ENCODE measurements around the gene NBDY. TPM values are rescaled to one million over a fixed set of nuclear protein-coding genes. Genes with fewer than 3 reads are reported as not detected.

NBDY gene
- total RNA-seq, 2 donors from 2014 or later = 52.3 to 63.6 TPM

Other genes starting within 250 kb of the NBDY start
- gene UBQLN2, start 165.6 kb upstream of the NBDY start, total RNA-seq = 10 to 100 TPM; 33.4 to 45.8 TPM

Measured in activated naive CD4-positive, alpha-beta T cell treated with anti-CD3 and anti-CD28 coated beads, Interleukin-2, amount 50 U/mL, for 72 hours (primary cell).